GM19240 (cell line): ENCODE measurements around the gene TBCA.
"Not testable (repeated sequence)": the region's sequence is repeated elsewhere in the genome, so short reads cannot be mapped to it uniquely, and the experiment has no call there.

ENCODE experiments used
- DNase-seq: peaks from one replicate; pipeline ENCODE4 v3.0.0; 2011; ENCODE audit warnings: low spot score; ENCODE audit not compliant: insufficient read length

TBCA gene

GRCh38 chr5:77773734-77774280 is 2.3 kb downstream of the TBCA start:
- no peak for DNase-seq

- DNase-seq, result no peak
Measured at GRCh38 chr5:77772729-77773128, 3.4 kb downstream of the TBCA start.

- DNase-seq, result no peak
Measured at GRCh38 chr5:77771452-77771851, 4.7 kb downstream of the TBCA start.

- no peak for DNase-seq
Measured at GRCh38 chr5:77770293-77771005, 5.7 kb downstream of the TBCA start.

- no peak for DNase-seq
Measured at GRCh38 chr5:77768978-77769377, 7.2 kb downstream of the TBCA start.

GRCh38 chr5:77767301-77767700 is 8.8 kb downstream of the TBCA start:
- no peak for DNase-seq

- DNase-seq, result no peak
Measured at GRCh38 chr5:77761606-77762005, 14.5 kb downstream of the TBCA start.

GRCh38 chr5:77758141-77758938 is 17.8 kb downstream of the TBCA start:
- no peak for DNase-seq

GRCh38 chr5:77751328-77752023 is 24.7 kb downstream of the TBCA start:
- no peak for DNase-seq

- not testable (repeated sequence) for DNase-seq
Measured at GRCh38 chr5:77750928-77751327, 25.2 kb downstream of the TBCA start.

- DNase-seq, result no peak
Measured at GRCh38 chr5:77748160-77748559, 28.0 kb downstream of the TBCA start.

- DNase-seq, result no peak
Measured at GRCh38 chr5:77744116-77744515, 32.0 kb downstream of the TBCA start.

- no peak for DNase-seq
Measured at GRCh38 chr5:77743181-77743580, 33.0 kb downstream of the TBCA start.

GRCh38 chr5:77741608-77742007 is 34.5 kb downstream of the TBCA start:
- no peak for DNase-seq

GRCh38 chr5:77734885-77735284 is 41.3 kb downstream of the TBCA start:
- no peak for DNase-seq

- DNase-seq, result no peak
Measured at GRCh38 chr5:77733130-77733529, 43.0 kb downstream of the TBCA start.

- DNase-seq, result no peak
Measured at GRCh38 chr5:77727190-77727589, 48.9 kb downstream of the TBCA start.

GRCh38 chr5:77725616-77726015 is 50.5 kb downstream of the TBCA start:
- DNase-seq, result no peak

- DNase-seq, result no peak
Measured at GRCh38 chr5:77724934-77725333, 51.2 kb downstream of the TBCA start.

GRCh38 chr5:77719666-77720363 is 56.3 kb downstream of the TBCA start:
- no peak for DNase-seq

GRCh38 chr5:77718934-77719610 is 57.1 kb downstream of the TBCA start:
- DNase-seq, result no peak
